DND-41 (cell line): ENCODE measurements around the gene SLC25A19.

Experiments
- CTCF ChIP-seq: IDR thresholded peaks from 2 replicates; pipeline ENCODE4 v1.5.1; 2012; ENCODE audit warnings: borderline replicate concordance, low read length, moderate library complexity, mild to moderate bottlenecking; ENCODE audit not compliant: poor library complexity, severe bottlenecking; ENCODE audit errors: extremely low read depth
- EZH2 ChIP-seq: IDR thresholded peaks from 3 replicates; pipeline ENCODE4 v1.6.1; 2012; ENCODE audit warnings: borderline replicate concordance, low read depth, mild to moderate bottlenecking, moderate library complexity, low read length, inconsistent platforms; ENCODE audit not compliant: severe bottlenecking

GRCh38 chr17:75318211-75318610 is 29.0 kb upstream of the SLC25A19 start:
- TF ChIP-seq CTCF: no peak
- TF ChIP-seq EZH2: no peak
